Activated CD8-positive, alpha-beta memory T cell treated with anti-CD3 and anti-CD28 coated beads for 4 hours (primary cell): ENCODE data around the gene BCL2A1.
"Not testable (repeated sequence)": the region's sequence is repeated elsewhere in the genome, so short reads cannot be mapped to it uniquely, and the experiment has no call there.

Source experiments
- DNase-seq, 2 donors: peaks; one replicate each; pipeline ENCODE4 v3.0.0-alpha.2; 2020; ENCODE audit warnings: low read depth in 2 of 2

BCL2A1 gene

GRCh38 chr15:79960502-79961212, 10.3 kb downstream of the BCL2A1 start:
- no peak for DNase-seq

GRCh38 chr15:79957741-79958140, 13.3 kb downstream of the BCL2A1 start:
- no peak for DNase-seq

GRCh38 chr15:79956354-79956939, 14.5 kb downstream of the BCL2A1 start:
- DNase-seq = no peak

GRCh38 chr15:79954661-79955060, 16.3 kb downstream of the BCL2A1 start:
- no peak for DNase-seq

- DNase-seq = no peak
These were observed 17.0 kb downstream of the BCL2A1 start for GRCh38 chr15:79953951-79954444.

GRCh38 chr15:79952329-79952728, 18.7 kb downstream of the BCL2A1 start:
- DNase-seq = no peak

- no peak for DNase-seq
These were observed 20.7 kb downstream of the BCL2A1 start for GRCh38 chr15:79950247-79950646.

GRCh38 chr15:79948761-79949160, 22.2 kb downstream of the BCL2A1 start:
- no peak for DNase-seq

- no peak for DNase-seq
These were observed 22.8 kb downstream of the BCL2A1 start for GRCh38 chr15:79948095-79948695.

- no peak for DNase-seq
These were observed 24.0 kb downstream of the BCL2A1 start for GRCh38 chr15:79947009-79947408.

- DNase-seq = no peak
These were observed 26.4 kb downstream of the BCL2A1 start for GRCh38 chr15:79944622-79945021.

- DNase-seq = no peak
These were observed 27.2 kb downstream of the BCL2A1 start for GRCh38 chr15:79943820-79944219.

GRCh38 chr15:79942741-79943481, 28.1 kb downstream of the BCL2A1 start:
- DNase-seq = no peak

- no peak for DNase-seq
These were observed 31.6 kb downstream of the BCL2A1 start for GRCh38 chr15:79939399-79939798.

- DNase-seq = no peak
These were observed 32.9 kb downstream of the BCL2A1 start for GRCh38 chr15:79938143-79938542.

- not testable (repeated sequence) for DNase-seq
These were observed 35.3 kb downstream of the BCL2A1 start for GRCh38 chr15:79935556-79936201.

GRCh38 chr15:79933231-79933630, 37.8 kb downstream of the BCL2A1 start:
- no peak for DNase-seq

GRCh38 chr15:79932447-79932846, 38.5 kb downstream of the BCL2A1 start:
- DNase-seq = no peak

GRCh38 chr15:79930516-79930915, 40.5 kb downstream of the BCL2A1 start:
- no peak for DNase-seq

GRCh38 chr15:79929412-79929811, 41.6 kb downstream of the BCL2A1 start:
- no peak for DNase-seq

- DNase-seq = not testable (repeated sequence)
These were observed 44.9 kb downstream of the BCL2A1 start for GRCh38 chr15:79926116-79926515.

GRCh38 chr15:79924379-79924778, 46.6 kb downstream of the BCL2A1 start:
- no peak for DNase-seq
